HG03095 (cell line): ENCODE data around the gene AFF2.
"Not testable (repeated sequence)": the region's sequence is repeated elsewhere in the genome, so short reads cannot be mapped to it uniquely, and the experiment has no call there.

Experiments used
- ATAC-seq: cut with Tn5 transposase; IDR thresholded peaks from one replicate; pipeline ENCODE4 v1.9.1; 2021; ENCODE audit warnings: moderate library complexity; ENCODE audit not compliant: unreplicated experiment

AFF2 gene

DNA sequence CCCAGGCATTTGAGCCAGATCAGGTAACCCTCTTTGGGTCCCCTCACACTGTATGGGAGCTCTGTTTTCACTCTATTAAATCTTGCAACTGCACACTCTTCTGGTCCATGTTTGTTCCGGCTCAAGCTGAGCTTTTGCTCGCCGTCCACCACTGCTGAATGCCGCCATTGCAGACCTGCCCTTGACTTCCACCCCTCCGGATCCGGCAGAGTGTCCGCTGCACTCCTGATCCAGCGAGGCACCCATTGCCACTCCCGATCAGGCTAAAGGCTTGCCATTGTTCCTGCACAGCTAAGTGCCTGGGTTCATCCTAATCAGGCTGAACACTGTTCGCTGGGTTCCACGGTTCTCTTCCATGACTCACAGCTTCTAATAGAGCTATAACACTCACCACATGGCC lies 406.2 kb downstream of the AFF2 start:
- ATAC-seq = not testable (repeated sequence)

GRCh38 chrX:148909758-148910157 lies 409.3 kb downstream of the AFF2 start:
- ATAC-seq = no peak

GRCh38 chrX:148913971-148914370 lies 413.6 kb downstream of the AFF2 start:
- no peak for ATAC-seq

GRCh38 chrX:148914783-148915182 lies 414.4 kb downstream of the AFF2 start:
- ATAC-seq = peak; percentile 66

DNA sequence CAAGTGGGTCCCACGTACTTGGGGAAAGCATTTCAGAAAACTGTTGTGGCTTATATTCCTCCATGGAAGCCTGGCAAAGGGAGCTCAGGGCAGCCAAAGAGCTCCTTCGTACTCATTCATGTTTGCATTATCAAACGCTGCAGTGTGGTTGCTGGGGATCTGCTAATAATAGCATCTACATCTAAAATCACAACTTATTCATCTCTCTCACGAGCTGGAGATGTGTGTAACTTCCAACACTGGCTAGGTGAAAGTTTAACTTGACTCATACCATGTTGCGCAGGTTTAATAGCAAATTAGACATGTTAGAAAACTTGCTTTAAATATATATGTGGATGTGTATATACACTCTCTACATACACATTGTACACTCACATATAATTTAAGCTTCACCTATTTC lies 415.1 kb downstream of the AFF2 start:
- ATAC-seq = no peak

DNA sequence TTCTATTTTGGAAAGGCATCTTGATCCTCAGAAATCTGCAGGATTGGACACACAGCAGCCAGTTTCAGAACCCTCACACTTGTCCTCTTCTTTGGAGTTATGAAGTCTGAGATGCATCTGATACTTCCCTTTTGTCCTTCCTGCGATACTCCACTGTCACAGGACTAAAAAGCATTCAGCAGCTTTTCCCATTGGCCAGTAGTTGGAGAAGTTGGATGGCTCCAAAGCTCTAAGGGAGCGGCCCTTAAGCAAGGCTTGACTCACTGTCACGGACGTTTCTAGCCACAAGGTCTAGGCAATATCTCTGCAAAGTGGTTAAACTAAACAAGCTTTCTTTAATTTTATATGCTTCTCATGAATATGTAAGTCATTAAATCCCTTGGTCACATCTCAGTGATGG lies 417.0 kb downstream of the AFF2 start:
- no peak for ATAC-seq

DNA sequence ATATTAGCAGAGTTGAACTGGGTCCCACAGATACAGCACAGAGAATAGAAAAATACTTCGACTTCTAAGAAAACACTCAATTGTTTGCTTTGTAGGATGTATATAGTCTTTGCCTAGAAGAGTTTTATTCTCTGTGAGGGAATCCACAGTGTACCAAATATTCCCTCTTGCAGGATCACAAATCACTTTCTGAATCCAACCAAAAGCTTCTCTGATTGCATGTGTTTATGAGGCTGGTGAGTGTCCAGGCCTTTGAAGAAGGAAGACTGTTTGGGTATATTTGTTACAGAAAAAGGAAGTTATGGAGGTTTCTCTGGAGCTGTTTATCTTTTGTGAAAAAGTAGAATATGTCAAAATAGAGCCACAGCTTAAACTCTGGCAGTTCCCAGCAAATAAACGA lies 423.2 kb downstream of the AFF2 start:
- ATAC-seq = no peak

DNA sequence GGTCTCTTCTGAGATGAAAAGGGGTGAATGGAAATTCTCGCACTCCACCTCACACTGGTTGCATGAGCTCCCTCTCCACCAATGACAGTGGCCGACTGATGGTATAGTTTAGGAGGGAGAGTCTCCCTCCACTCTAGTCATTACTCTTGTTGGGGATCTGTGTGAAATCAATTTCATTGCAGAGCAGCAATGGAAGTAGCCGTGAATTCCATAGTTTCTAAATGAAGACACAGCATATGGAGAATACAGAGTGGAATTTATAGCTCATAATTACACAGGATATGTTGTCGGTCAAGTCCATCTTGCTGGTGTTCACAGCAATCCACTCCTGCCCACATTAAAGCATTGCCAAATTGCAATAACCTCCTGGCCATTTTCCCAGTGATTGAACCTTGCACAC lies 426.0 kb downstream of the AFF2 start:
- ATAC-seq = no peak

DNA sequence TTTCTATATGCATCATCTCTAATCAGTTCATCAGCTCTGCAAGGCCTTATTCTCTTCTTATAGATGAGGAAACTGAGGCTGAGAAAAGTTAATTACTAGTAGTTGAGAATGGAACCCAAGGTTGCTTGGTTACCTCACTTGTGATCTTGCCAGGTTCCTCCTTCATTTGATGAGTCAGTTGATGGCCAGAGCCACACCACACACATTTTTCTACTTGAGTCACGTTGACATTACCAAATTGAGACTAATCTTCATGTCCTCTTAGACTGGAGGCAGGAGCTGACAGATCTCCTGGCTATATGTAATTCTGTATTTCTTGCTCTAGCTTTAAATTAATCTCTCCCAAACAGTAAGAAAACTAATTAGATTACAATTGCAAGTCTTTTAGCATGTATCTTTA lies 428.4 kb downstream of the AFF2 start:
- ATAC-seq = no peak

DNA sequence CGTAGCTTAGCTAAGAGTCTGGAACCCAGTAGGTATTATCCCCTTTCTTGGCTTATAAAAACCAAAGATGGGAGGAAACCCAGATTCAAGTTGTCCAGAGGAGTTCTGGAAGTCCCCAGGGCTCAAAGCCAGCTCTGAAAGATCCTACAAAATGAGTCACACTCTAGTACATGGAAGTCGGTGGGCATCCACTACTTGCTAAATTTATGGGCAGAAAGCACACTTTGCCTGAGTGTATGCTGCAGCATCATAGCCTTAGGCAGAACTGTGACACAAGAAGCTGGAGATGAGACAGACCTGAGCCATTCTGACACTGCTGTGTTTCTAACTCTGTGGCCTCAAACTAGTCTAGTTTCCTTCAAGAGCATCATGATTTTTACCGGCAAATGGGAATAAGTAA lies 429.3 kb downstream of the AFF2 start:
- ATAC-seq = no peak

DNA sequence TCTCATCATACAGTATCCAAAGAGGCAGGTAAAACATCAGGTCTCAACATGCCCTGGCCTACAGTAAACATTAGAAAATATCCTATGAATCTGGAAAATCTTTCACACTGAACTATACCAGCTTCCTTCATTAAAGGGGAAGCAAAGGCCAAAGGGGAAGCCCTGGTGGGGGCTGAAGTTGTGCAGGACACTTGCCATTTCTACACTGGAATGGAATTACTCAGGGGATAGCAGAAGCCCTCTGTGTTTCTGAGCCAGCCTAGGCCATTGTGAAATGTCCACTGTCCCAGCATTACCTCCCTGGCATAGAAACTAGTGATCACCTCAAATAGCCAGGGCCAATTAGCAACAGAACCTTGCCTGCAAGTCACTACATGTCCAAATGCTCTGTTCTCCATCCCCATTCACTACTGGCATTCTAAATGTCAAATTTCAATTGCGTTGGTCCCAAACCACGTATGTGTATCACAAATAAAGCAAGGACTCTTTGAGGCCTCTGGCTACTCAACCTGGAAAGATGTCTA lies 429.9 kb downstream of the AFF2 start:
- ATAC-seq = no peak

DNA sequence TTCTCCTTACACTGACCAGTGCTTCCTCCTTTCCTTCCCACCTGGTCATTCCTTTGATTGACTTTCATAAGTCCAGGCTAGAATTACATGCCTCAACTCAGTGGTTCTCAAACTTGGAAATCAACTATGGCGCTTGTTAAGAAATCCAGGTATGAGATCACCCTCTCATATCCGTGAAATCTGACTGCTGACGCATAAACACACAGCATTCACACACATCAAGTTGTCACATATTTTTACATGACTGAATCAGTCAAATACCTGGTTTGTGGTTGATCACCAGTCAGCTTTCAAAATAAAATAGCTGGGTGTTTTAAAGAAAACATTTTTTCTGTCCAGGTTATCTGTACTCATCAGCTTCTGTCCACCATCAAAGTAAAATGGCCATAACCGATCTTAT lies 433.5 kb downstream of the AFF2 start:
- ATAC-seq = no peak

DNA sequence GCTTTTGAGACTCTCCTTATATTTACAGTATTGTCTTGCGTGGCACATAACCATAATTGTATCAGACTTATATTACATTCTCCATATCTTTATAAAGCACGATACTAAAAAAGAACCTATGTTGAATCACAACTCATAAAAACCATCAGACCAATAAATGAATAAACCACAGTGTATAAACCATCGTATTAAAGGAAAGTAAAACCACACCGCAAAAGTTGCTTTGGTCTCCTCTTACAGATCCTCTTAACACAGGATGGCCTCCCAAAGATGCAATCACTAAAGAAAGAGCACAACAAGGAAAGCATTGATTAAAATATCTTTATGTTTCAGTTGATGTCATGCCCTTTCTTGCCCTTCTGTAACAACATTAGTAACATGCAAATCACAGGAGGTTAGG lies 437.9 kb downstream of the AFF2 start:
- ATAC-seq = no peak

DNA sequence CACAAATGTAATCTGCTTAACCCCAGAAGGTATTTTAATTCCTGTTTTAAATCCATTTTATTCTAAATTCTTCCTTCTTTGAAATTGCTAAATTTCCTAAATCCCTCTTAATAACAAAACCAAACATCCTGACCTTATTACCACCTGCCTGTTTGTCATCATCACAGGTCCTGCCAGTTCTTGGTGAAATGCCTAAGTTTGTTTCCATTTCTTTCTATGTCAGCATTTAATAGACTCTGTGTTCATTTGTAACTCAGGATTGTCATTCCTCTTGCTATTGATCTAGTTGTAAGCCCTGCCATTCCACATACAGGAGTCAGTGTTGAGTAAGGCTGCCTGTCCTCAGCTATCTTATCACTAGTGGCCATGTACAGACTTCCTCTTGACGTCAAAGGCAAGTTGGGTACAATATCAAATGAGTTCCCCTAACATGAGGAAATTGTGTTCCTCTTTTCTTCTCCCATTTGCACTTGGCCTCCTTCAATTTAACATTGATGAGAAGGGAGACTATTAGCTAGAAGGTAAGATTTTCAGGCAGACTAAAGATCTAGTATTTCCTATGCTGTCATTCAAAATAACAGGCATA lies 440.1 kb downstream of the AFF2 start:
- no peak for ATAC-seq

GRCh38 chrX:148942754-148943153 lies 442.3 kb downstream of the AFF2 start:
- ATAC-seq = no peak

GRCh38 chrX:148947399-148947975 lies 447.1 kb downstream of the AFF2 start:
- ATAC-seq = no peak

- ATAC-seq = no peak
Observed at GRCh38 chrX:148956352-148956751, 455.9 kb downstream of the AFF2 start.

GRCh38 chrX:148958901-148959300 lies 458.5 kb downstream of the AFF2 start:
- no peak for ATAC-seq

DNA sequence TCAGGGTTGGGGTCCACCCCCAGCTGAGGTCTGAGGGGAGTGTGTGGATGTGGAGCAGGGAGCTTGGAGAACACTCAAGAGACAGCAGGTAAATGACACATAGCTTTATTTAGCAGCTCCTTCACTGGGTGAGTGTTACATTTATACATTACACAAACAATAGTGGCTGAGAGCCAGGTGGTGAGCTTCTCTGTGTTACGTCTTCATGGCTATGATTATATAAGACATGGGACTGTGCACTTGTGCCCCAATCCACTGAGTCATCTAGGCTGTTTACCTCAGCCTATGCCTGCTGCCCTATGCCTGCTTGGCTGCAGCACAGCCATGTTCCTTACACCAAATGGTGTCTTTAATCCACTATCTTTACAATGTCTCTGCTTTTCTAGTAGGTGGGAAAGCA lies 459.6 kb downstream of the AFF2 start:
- no peak for ATAC-seq

DNA sequence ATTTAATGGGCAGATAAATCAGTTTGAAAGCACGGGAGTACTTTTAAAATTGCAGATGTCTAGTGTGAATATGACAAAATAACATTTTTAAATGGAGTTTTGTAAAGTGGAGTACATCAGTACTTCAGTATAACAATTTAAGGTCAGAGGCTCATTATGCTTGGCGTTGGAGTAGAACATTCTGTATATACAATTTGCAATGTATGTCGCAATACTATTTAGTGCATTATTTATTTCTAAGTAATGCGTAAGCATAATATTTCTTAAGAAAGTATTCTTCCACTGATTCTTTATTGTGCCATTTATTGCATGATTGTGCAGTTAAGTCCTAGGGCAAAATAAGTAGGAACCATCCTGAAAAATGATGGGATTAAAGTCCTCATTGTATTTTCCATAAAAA lies 461.6 kb downstream of the AFF2 start:
- no peak for ATAC-seq

GRCh38 chrX:148976571-148977400 lies 476.4 kb downstream of the AFF2 start:
- ATAC-seq = no peak

- ATAC-seq = no peak
Observed at GRCh38 chrX:148979786-148980185, 479.4 kb downstream of the AFF2 start.
